ENCODE data around the gene S100A10. TPM values are rescaled to one million over a fixed set of nuclear protein-coding genes. Genes with fewer than 3 reads are reported as not detected.

S100A10 gene
- total and polyA plus RNA-seq, 2 donors from 2014 or later, result 467 to 500 TPM

GRCh38 chr1:151944857-151945575 lies 48.6 kb downstream of the S100A10 start:
- Histone ChIP-seq H3K27ac (ENCODE audit: low read depth in 2 of 2, low read length in 2 of 2) (peak overlapping the region; percentile 44 to 53), H3K36me3 (ENCODE audit: control insufficient read depth in 2 of 3, insufficient read depth in 3 of 3, low read length in 3 of 3) (no peaks in the 10 kb centered on the region), H3K4me3 (ENCODE audit: low read length in 3 of 3) (no peak overlapping the region), H3K9me3 (ENCODE audit: control insufficient read depth in 2 of 3, insufficient read depth in 1 of 3, low read length in 3 of 3) (no peaks in the 10 kb centered on the region), H3K9ac (ENCODE audit: low read length in 3 of 3) (no peak overlapping the region), H3K27me3 (ENCODE audit: control insufficient read depth, insufficient read depth, low read length) (no peaks in the 10 kb centered on the region), H3K4me1 (ENCODE audit: control insufficient read depth in 2 of 3, insufficient read depth in 2 of 3, low read depth in 1 of 3, low read length in 3 of 3) (peaks cover 4 to 20% (median 11%) of the 10 kb centered on the region in 3 donors)
- intact Hi-C loops (cut with DNase I), result no loop called here
- FAIRE-seq, result no peak
- no peak for DNase-seq
- TF ChIP-seq, protein P1, sequence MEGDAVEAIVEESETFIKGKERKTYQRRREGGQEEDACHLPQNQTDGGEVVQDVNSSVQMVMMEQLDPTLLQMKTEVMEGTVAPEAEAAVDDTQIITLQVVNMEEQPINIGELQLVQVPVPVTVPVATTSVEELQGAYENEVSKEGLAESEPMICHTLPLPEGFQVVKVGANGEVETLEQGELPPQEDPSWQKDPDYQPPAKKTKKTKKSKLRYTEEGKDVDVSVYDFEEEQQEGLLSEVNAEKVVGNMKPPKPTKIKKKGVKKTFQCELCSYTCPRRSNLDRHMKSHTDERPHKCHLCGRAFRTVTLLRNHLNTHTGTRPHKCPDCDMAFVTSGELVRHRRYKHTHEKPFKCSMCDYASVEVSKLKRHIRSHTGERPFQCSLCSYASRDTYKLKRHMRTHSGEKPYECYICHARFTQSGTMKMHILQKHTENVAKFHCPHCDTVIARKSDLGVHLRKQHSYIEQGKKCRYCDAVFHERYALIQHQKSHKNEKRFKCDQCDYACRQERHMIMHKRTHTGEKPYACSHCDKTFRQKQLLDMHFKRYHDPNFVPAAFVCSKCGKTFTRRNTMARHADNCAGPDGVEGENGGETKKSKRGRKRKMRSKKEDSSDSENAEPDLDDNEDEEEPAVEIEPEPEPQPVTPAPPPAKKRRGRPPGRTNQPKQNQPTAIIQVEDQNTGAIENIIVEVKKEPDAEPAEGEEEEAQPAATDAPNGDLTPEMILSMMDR (IDR thresholded peaks at IDR 0.05; ENCODE audit: borderline replicate concordance, extremely low read depth, insufficient read depth), result no peak

DNA sequence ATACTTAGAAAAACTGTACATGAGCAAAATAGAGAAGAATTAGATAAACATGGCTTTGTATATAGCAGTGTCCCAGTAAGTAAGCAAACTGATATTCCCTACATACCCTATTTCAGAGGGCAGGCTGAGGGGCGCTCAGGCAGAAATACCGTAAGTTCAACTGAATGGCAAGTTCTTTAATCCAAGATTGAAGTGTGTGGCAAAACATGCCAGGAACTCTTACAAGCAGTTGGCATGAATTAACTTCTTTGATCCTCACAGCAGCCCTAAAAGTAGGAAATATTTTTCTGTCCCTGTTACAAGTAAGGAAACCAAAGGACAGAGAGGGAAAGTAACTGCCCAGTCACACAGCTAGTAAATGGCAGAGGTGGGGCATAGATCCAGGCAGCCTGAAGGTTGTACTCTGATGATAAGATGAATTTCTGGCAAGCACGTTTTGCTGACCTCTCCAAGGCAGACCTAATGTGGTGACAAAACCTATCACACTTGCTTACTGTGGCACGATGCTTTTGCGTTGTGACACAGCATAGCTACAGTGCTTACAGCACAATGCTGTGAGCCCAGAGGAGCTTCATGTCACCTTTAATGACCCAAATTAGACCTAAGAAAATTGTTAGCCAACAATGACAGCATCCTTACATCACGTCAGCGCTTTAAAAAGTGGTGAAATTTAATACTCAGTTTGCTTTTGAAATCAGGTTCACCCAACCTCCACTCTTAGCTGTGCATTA lies 49.4 kb downstream of the S100A10 start:
- no peak overlapping the region for H3K4me3 ChIP-seq (ENCODE audit: low read length in 3 of 3)
- intact Hi-C loops (cut with DNase I), result no loop called here
- no peak for FAIRE-seq
- TF ChIP-seq, protein P1 (IDR thresholded peaks at IDR 0.05; ENCODE audit: borderline replicate concordance, extremely low read depth, insufficient read depth), result no peak
- no peak overlapping the region for H3K9ac ChIP-seq (ENCODE audit: low read length in 3 of 3)
- no peaks in the 10 kb centered on the region for H3K36me3 ChIP-seq (ENCODE audit: control insufficient read depth in 2 of 3, insufficient read depth in 3 of 3, low read length in 3 of 3)
- no peak for DNase-seq
- no peaks in the 10 kb centered on the region for H3K27me3 ChIP-seq (ENCODE audit: control insufficient read depth, insufficient read depth, low read length)
- H3K27ac ChIP-seq (ENCODE audit: low read depth in 2 of 2, low read length in 2 of 2), result peak overlapping the region in 1 of 2 donors; percentile 44
- peaks cover 4 to 20% (median 11%) of the 10 kb centered on the region in 3 donors for H3K4me1 ChIP-seq (ENCODE audit: control insufficient read depth in 2 of 3, insufficient read depth in 2 of 3, low read depth in 1 of 3, low read length in 3 of 3)
- H3K9me3 ChIP-seq (ENCODE audit: control insufficient read depth in 2 of 3, insufficient read depth in 1 of 3, low read length in 3 of 3), result no peaks in the 10 kb centered on the region

GRCh38 chr1:151943591-151943990 lies 50.1 kb downstream of the S100A10 start:
- TF ChIP-seq, protein P1 (IDR thresholded peaks at IDR 0.05; ENCODE audit: borderline replicate concordance, extremely low read depth, insufficient read depth), result no peak
- Histone ChIP-seq H3K27me3 (ENCODE audit: control insufficient read depth, insufficient read depth, low read length) (no peaks in the 10 kb centered on the region), H3K4me1 (ENCODE audit: control insufficient read depth in 2 of 3, insufficient read depth in 2 of 3, low read depth in 1 of 3, low read length in 3 of 3) (peaks cover 4 to 20% (median 11%) of the 10 kb centered on the region in 3 donors), H3K27ac (ENCODE audit: low read depth in 2 of 2, low read length in 2 of 2) (no peak overlapping the region), H3K9ac (ENCODE audit: low read length in 3 of 3) (no peak overlapping the region), H3K9me3 (ENCODE audit: control insufficient read depth in 2 of 3, insufficient read depth in 1 of 3, low read length in 3 of 3) (no peaks in the 10 kb centered on the region), H3K4me3 (ENCODE audit: low read length in 3 of 3) (no peak overlapping the region), H3K36me3 (ENCODE audit: control insufficient read depth in 2 of 3, insufficient read depth in 3 of 3, low read length in 3 of 3) (no peaks in the 10 kb centered on the region)
- no peak for FAIRE-seq
- DNase-seq, result no peak
- intact Hi-C loops (cut with DNase I), result no loop called here

All from kidney (tissue), 14 donors.